ENCODE results near the gene CUL1.

DNA sequence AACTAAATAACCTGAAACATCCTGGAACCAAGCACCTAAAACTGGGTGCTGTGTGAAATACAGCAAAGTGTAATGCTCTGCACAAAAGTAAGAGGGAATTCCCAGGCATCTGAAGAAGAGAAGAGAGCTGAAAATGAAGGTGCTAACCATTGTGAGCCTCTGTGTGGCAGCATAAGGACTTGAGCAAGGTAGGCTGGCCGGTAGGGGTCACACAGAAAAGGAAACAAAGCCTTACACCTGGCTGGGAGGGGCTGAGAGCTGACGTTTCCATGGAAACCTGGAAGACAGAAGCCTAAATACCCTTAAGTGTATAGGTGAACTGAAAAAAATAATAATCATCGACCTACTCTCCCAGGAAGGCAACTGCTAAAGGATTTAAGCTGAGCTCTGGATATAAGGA is 48.6 kb downstream of the CUL1 start:
- TF ChIP-seq, protein P1, sequence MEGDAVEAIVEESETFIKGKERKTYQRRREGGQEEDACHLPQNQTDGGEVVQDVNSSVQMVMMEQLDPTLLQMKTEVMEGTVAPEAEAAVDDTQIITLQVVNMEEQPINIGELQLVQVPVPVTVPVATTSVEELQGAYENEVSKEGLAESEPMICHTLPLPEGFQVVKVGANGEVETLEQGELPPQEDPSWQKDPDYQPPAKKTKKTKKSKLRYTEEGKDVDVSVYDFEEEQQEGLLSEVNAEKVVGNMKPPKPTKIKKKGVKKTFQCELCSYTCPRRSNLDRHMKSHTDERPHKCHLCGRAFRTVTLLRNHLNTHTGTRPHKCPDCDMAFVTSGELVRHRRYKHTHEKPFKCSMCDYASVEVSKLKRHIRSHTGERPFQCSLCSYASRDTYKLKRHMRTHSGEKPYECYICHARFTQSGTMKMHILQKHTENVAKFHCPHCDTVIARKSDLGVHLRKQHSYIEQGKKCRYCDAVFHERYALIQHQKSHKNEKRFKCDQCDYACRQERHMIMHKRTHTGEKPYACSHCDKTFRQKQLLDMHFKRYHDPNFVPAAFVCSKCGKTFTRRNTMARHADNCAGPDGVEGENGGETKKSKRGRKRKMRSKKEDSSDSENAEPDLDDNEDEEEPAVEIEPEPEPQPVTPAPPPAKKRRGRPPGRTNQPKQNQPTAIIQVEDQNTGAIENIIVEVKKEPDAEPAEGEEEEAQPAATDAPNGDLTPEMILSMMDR (IDR thresholded peaks at IDR 0.05; ENCODE audit: low read length), result peak; percentile 56; the same call in 1 of the 2 replicates
- no peak for TF ChIP-seq EZH2 (IDR thresholded peaks at IDR 0.05; ENCODE audit: borderline replicate concordance, low read length)

Data from OCI-LY1 (cell line).